Measurements from ENCODE around the gene UBE2H. TPM values are rescaled to one million over a fixed set of nuclear protein-coding genes. Genes with fewer than 3 reads are reported as not detected.
A peak's percentile ranks its signal among the peaks of the same experiment; 100 is the strongest.

The UBE2H gene
- total and polyA plus RNA-seq, 2 donors (not counting 1 experiment from before 2014, with no cell fraction given) = 23.3 to 54.1 TPM

DNA sequence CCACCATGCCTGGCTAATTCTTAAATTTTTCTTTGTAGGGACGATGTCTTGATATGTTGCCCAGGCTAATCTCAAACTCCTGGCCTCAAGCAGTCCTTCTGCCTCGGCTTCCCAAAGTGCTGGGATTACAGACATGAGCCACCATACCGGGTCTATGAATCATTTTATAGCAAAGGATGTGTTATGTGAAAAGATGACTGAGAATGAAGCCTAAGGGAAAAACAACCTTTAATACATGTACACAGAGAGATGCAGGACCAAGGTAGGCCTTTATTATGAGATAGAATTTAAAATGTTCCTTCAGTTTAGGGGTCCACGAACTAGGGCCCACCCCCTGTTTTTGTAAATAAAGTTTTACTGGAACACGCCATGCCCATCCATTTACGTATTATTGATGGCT lies 41.0 kb downstream of the UBE2H start:
- no peak overlapping the region for H3K9ac ChIP-seq (ENCODE audit: low read length)
- H4K20me1 ChIP-seq (ENCODE audit: control insufficient read depth, insufficient read depth, low read length, poor library complexity, severe bottlenecking) = peaks cover 41% of the 10 kb centered on the region
- intact Hi-C loops (cut with micrococcal nuclease) = no loop called here
- Mint-ChIP-seq H3K27ac (no peak overlapping the region), H3K4me1 (peaks cover 58% of the 10 kb centered on the region), H3K4me3 (no peak overlapping the region), H3K9me3 (ENCODE audit: insufficient read depth) (peaks cover 5% of the 10 kb centered on the region), H3K27me3 (no peaks in the 10 kb centered on the region)
- H3K4me1 ChIP-seq (ENCODE audit: control insufficient read depth in 2 of 2, insufficient read depth in 2 of 2, low read length in 2 of 2) = peaks cover 21 to 32% of the 10 kb centered on the region in 2 donors
- peaks cover 100% of the 10 kb centered on the region for H3K79me2 ChIP-seq (ENCODE audit: control insufficient read depth, insufficient read depth, low read length)
- no peak for ATAC-seq (ENCODE audit: low read depth)
- no peaks in the 10 kb centered on the region for H3K9me3 ChIP-seq (ENCODE audit: control extremely low read depth in 1 of 3, control insufficient read depth in 2 of 3, insufficient read depth in 1 of 3, low read length in 2 of 3)
- H2AFZ ChIP-seq (ENCODE audit: insufficient read depth, low read depth, low read length, poor library complexity, severe bottlenecking) = no peak overlapping the region
- DNase-seq = no peak
- peaks cover 0 to 10% of the 10 kb centered on the region in 2 experiments for H3K36me3 ChIP-seq (replicated peaks in 1 of 2; ENCODE audit: control extremely low read depth in 1 of 2, control insufficient read depth in 1 of 2, extremely low read depth in 1 of 2, insufficient read depth in 2 of 2, low read length in 1 of 2)
- WGBS (ENCODE audit: insufficient coverage) = 100% methylated on average over 1 of the region's 6 CpGs
- no peak overlapping the region for H3K4me2 ChIP-seq (replicated peaks; ENCODE audit: low read depth, low read length, poor library complexity, severe bottlenecking)
- POLR2A ChIA-PET = no interaction called here
- TF ChIP-seq EZH2 (IDR thresholded peaks at IDR 0.05; ENCODE audit: borderline replicate concordance, insufficient read depth, low read depth, low read length, poor library complexity, severe bottlenecking) = no peak
- TF ChIP-seq, protein P1, sequence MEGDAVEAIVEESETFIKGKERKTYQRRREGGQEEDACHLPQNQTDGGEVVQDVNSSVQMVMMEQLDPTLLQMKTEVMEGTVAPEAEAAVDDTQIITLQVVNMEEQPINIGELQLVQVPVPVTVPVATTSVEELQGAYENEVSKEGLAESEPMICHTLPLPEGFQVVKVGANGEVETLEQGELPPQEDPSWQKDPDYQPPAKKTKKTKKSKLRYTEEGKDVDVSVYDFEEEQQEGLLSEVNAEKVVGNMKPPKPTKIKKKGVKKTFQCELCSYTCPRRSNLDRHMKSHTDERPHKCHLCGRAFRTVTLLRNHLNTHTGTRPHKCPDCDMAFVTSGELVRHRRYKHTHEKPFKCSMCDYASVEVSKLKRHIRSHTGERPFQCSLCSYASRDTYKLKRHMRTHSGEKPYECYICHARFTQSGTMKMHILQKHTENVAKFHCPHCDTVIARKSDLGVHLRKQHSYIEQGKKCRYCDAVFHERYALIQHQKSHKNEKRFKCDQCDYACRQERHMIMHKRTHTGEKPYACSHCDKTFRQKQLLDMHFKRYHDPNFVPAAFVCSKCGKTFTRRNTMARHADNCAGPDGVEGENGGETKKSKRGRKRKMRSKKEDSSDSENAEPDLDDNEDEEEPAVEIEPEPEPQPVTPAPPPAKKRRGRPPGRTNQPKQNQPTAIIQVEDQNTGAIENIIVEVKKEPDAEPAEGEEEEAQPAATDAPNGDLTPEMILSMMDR (IDR thresholded peaks at IDR 0.05) = no peak
- no peaks in the 10 kb centered on the region for H3K27me3 ChIP-seq (replicated peaks in 1 of 4; ENCODE audit: control extremely low read depth in 1 of 4, control insufficient read depth in 3 of 4, insufficient read depth in 4 of 4, low read length in 3 of 4)
- H3K27ac ChIP-seq (ENCODE audit: low read length in 2 of 2) = no peak overlapping the region
- CTCF ChIA-PET = no interaction called here
- H3K4me3 ChIP-seq (ENCODE audit: control extremely low read depth in 1 of 5, extremely low read depth in 1 of 5, insufficient read depth in 1 of 5, low read depth in 2 of 5, low read length in 4 of 5) = no peak overlapping the region

DNA sequence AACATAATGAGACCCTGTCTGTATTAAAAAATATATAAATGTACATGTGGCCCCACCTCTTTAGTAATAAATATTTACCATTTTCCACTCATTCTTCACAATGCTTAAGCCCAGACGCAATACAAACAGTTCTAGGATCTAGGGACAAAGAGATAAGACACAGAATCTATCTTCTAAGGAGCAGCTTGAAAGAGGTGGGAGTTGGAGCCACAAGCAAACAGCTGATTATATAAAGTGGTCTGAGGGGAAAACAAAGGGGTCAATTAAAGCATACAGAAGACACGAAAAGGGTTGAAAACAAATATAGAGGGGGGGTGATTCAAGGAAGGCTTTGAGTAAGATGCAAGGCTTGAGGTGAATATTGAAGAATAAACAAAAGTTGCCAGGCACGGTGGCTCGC lies 43.1 kb downstream of the UBE2H start:
- Histone ChIP-seq H4K20me1 (ENCODE audit: control insufficient read depth, insufficient read depth, low read length, poor library complexity, severe bottlenecking) (peaks cover 20% of the 10 kb centered on the region), H2AFZ (ENCODE audit: insufficient read depth, low read depth, low read length, poor library complexity, severe bottlenecking) (no peak overlapping the region), H3K9ac (ENCODE audit: low read length) (no peak overlapping the region), H3K36me3 (replicated peaks in 1 of 2; ENCODE audit: control extremely low read depth in 1 of 2, control insufficient read depth in 1 of 2, extremely low read depth in 1 of 2, insufficient read depth in 2 of 2, low read length in 1 of 2) (peaks cover 0 to 10% of the 10 kb centered on the region in 2 experiments), H3K4me3 (ENCODE audit: control extremely low read depth in 1 of 5, extremely low read depth in 1 of 5, insufficient read depth in 1 of 5, low read depth in 2 of 5, low read length in 4 of 5) (no peak overlapping the region), H3K79me2 (ENCODE audit: control insufficient read depth, insufficient read depth, low read length) (peaks cover 97% of the 10 kb centered on the region), H3K4me1 (ENCODE audit: control insufficient read depth in 2 of 2, insufficient read depth in 2 of 2, low read length in 2 of 2) (peaks cover 38 to 49% of the 10 kb centered on the region in 2 donors), H3K9me3 (ENCODE audit: control extremely low read depth in 1 of 3, control insufficient read depth in 2 of 3, insufficient read depth in 1 of 3, low read length in 2 of 3) (peaks cover 0 to 5% (median 1%) of the 10 kb centered on the region in 3 donors), H3K27ac (ENCODE audit: low read length in 2 of 2) (no peak overlapping the region), H3K4me2 (replicated peaks; ENCODE audit: low read depth, low read length, poor library complexity, severe bottlenecking) (no peak overlapping the region), H3K27me3 (replicated peaks in 1 of 4; ENCODE audit: control extremely low read depth in 1 of 4, control insufficient read depth in 3 of 4, insufficient read depth in 4 of 4, low read length in 3 of 4) (no peaks in the 10 kb centered on the region)
- CTCF ChIA-PET = no interaction called here
- Mint-ChIP-seq H3K9me3 (ENCODE audit: insufficient read depth) (peaks cover 5% of the 10 kb centered on the region), H3K4me1 (peaks cover 67% of the 10 kb centered on the region), H3K27me3 (no peaks in the 10 kb centered on the region), H3K4me3 (no peak overlapping the region), H3K27ac (peak overlapping the region; percentile 10)
- intact Hi-C loops (cut with micrococcal nuclease) = no loop called here
- TF ChIP-seq, protein P1 (IDR thresholded peaks at IDR 0.05) = no peak
- TF ChIP-seq EZH2 (IDR thresholded peaks at IDR 0.05; ENCODE audit: borderline replicate concordance, insufficient read depth, low read depth, low read length, poor library complexity, severe bottlenecking) = no peak
- ATAC-seq (ENCODE audit: low read depth) (no peak), DNase-seq (no peak)
- 100% methylated on average over 3 of the region's 4 CpGs for WGBS (ENCODE audit: insufficient coverage)
- POLR2A ChIA-PET = no interaction called here
